Urinary bladder (tissue), 4 donors: ENCODE data around the gene CDK15. TPM values are rescaled to one million over a fixed set of nuclear protein-coding genes. Genes with fewer than 3 reads are reported as not detected.

Experiments used
- DNase-seq: peaks from one replicate; pipeline ENCODE4 v3.0.0-alpha.2; 2015; ENCODE audit errors: extremely low spot score
- H3K27ac ChIP-seq: one replicate; pipeline ENCODE4 v1.5.1; 2013; ENCODE audit warnings: low read depth, mild to moderate bottlenecking, moderate library complexity
- H3K36me3 ChIP-seq: one replicate; pipeline ENCODE4 v1.6.1; 2013; ENCODE audit warnings: mild to moderate bottlenecking, moderate library complexity; ENCODE audit not compliant: insufficient read depth
- H3K4me1 ChIP-seq: one replicate; pipeline ENCODE4 v1.6.1; 2013; ENCODE audit warnings: mild to moderate bottlenecking, moderate library complexity; ENCODE audit not compliant: insufficient read depth
- H3K4me3 ChIP-seq: one replicate; pipeline ENCODE4 v1.5.1; 2013; ENCODE audit warnings: low read depth, low read length
- WGBS: extraction: QIAGEN DNeasy Blood & Tissue Kit; methylation state at CpG from one replicate; pipeline ENCODE4 v1.1.7; 2013; 5-methylcytosine and 5-hydroxymethylcytosine counted together
- polyA plus RNA-seq: library from polyadenylated mRNA; stranded (reverse); fragments of 200-250 nt; gene quantifications from one replicate; pipeline ENCODE4 v1.2.3, GENCODE V29; 2013
- total RNA-seq: library from RNA; depleted of rRNA; stranded (reverse); fragments of >200 nt; gene quantifications from one replicate; pipeline ENCODE4 v1.2.3, GENCODE V29; 2014
- donor health status: healthy with polysubstance abuse.
- donor health status: healthy.

The CDK15 gene
- total and polyA plus RNA-seq, 2 donors: 1.6 to 3.7 TPM

GRCh38 chr2:201852878-201853415, 46.6 kb downstream of the CDK15 start:
- 77% methylated on average over 1 of the region's 1 CpG for WGBS
- DNase-seq: no peak
- Histone ChIP-seq H3K4me1 (no peaks in the 10 kb centered on the region), H3K27ac (no peak overlapping the region), H3K4me3 (no peak overlapping the region), H3K36me3 (no peaks in the 10 kb centered on the region)

- DNase-seq: no peak
- no peaks in the 10 kb centered on the region for H3K4me1 ChIP-seq
- no peak overlapping the region for H3K4me3 ChIP-seq
- H3K27ac ChIP-seq: no peak overlapping the region
- 71% methylated on average over 4 of the region's 4 CpGs for WGBS
- no peaks in the 10 kb centered on the region for H3K36me3 ChIP-seq
Observed at GRCh38 chr2:201854221-201854801, 48.0 kb downstream of the CDK15 start.

- no peaks in the 10 kb centered on the region for H3K36me3 ChIP-seq
- H3K27ac ChIP-seq: no peak overlapping the region
- 95% methylated on average over 4 of the region's 4 CpGs for WGBS
- no peaks in the 10 kb centered on the region for H3K4me1 ChIP-seq
- no peak overlapping the region for H3K4me3 ChIP-seq
- DNase-seq: no peak
Observed at GRCh38 chr2:201854841-201855240, 48.5 kb downstream of the CDK15 start.

GRCh38 chr2:201855356-201855755, 49.0 kb downstream of the CDK15 start:
- no peak for DNase-seq
- Histone ChIP-seq H3K4me3 (no peak overlapping the region), H3K36me3 (no peaks in the 10 kb centered on the region), H3K27ac (no peak overlapping the region), H3K4me1 (no peaks in the 10 kb centered on the region)
- WGBS: 69% methylated on average over 3 of the region's 3 CpGs

- WGBS: 97% methylated on average over 2 of the region's 2 CpGs
- DNase-seq: no peak
- Histone ChIP-seq H3K27ac (no peak overlapping the region), H3K4me1 (no peaks in the 10 kb centered on the region), H3K36me3 (no peaks in the 10 kb centered on the region), H3K4me3 (no peak overlapping the region)
Observed at GRCh38 chr2:201857326-201857725, 51.0 kb downstream of the CDK15 start.

GRCh38 chr2:201858281-201859184, 52.2 kb downstream of the CDK15 start:
- H3K36me3 ChIP-seq: no peaks in the 10 kb centered on the region
- H3K4me1 ChIP-seq: no peaks in the 10 kb centered on the region
- H3K27ac ChIP-seq: no peak overlapping the region
- H3K4me3 ChIP-seq: no peak overlapping the region
- WGBS: 7% methylated on average over 16 of the region's 16 CpGs
- no peak for DNase-seq

- H3K36me3 ChIP-seq: no peaks in the 10 kb centered on the region
- no peak overlapping the region for H3K4me3 ChIP-seq
- DNase-seq: no peak
- WGBS: 51% methylated on average over 5 of the region's 5 CpGs
- H3K4me1 ChIP-seq: no peaks in the 10 kb centered on the region
- no peak overlapping the region for H3K27ac ChIP-seq
Observed at GRCh38 chr2:201859949-201860348, 53.6 kb downstream of the CDK15 start.

- 9% methylated on average over 5 of the region's 5 CpGs for WGBS
- Histone ChIP-seq H3K36me3 (no peaks in the 10 kb centered on the region), H3K4me3 (no peak overlapping the region), H3K27ac (no peak overlapping the region), H3K4me1 (no peaks in the 10 kb centered on the region)
- no peak for DNase-seq
Observed at GRCh38 chr2:201860636-201861066, 54.3 kb downstream of the CDK15 start.

- H3K4me3 ChIP-seq: no peak overlapping the region
- 96% methylated on average over 7 of the region's 7 CpGs for WGBS
- no peak overlapping the region for H3K27ac ChIP-seq
- DNase-seq: no peak
- no peaks in the 10 kb centered on the region for H3K4me1 ChIP-seq
- H3K36me3 ChIP-seq: no peaks in the 10 kb centered on the region
Observed at GRCh38 chr2:201862843-201863242, 56.5 kb downstream of the CDK15 start.

- 87% methylated on average over 5 of the region's 5 CpGs for WGBS
- DNase-seq: no peak
- no peaks in the 10 kb centered on the region for H3K4me1 ChIP-seq
- H3K36me3 ChIP-seq: no peaks in the 10 kb centered on the region
- H3K27ac ChIP-seq: no peak overlapping the region
- no peak overlapping the region for H3K4me3 ChIP-seq
Observed at GRCh38 chr2:201866643-201867473, 60.5 kb downstream of the CDK15 start.

- H3K27ac ChIP-seq: no peak overlapping the region
- H3K4me1 ChIP-seq: no peaks in the 10 kb centered on the region
- WGBS: 97% methylated on average over 5 of the region's 5 CpGs
- H3K36me3 ChIP-seq: no peaks in the 10 kb centered on the region
- DNase-seq: no peak
- H3K4me3 ChIP-seq: no peak overlapping the region
Observed at GRCh38 chr2:201871471-201871870, 65.1 kb downstream of the CDK15 start.

- H3K36me3 ChIP-seq: no peaks in the 10 kb centered on the region
- WGBS: 56% methylated on average over 6 of the region's 6 CpGs
- DNase-seq: no peak
- no peak overlapping the region for H3K4me3 ChIP-seq
- H3K4me1 ChIP-seq: no peaks in the 10 kb centered on the region
- H3K27ac ChIP-seq: no peak overlapping the region
Observed at GRCh38 chr2:201872591-201872990, 66.3 kb downstream of the CDK15 start.

GRCh38 chr2:201879996-201880395, 73.7 kb downstream of the CDK15 start:
- DNase-seq: no peak
- Histone ChIP-seq H3K36me3 (no peaks in the 10 kb centered on the region), H3K4me1 (no peaks in the 10 kb centered on the region), H3K27ac (no peak overlapping the region), H3K4me3 (no peak overlapping the region)
- 89% methylated on average over 10 of the region's 10 CpGs for WGBS
